Neural crest cell (in vitro differentiated cells): ENCODE data around the gene CD247. TPM values are rescaled to one million over a fixed set of nuclear protein-coding genes. Genes with fewer than 3 reads are reported as not detected.

Source experiments
- DNase-seq: peaks from one replicate; pipeline ENCODE4 v3.0.0; 2021; ENCODE audit warnings: low read depth, mixed read lengths, low spot score
- H3K27ac Mint-ChIP-seq: one replicate; pipeline ENCODE4 v1.8.0; 2021; ENCODE audit warnings: mild to moderate bottlenecking, mixed read lengths; ENCODE audit not compliant: unreplicated experiment
- H3K27me3 Mint-ChIP-seq: 2 replicates; pipeline ENCODE4 v1.8.0; 2021; ENCODE audit warnings: low read depth, mild to moderate bottlenecking, mixed read lengths
- H3K36me3 Mint-ChIP-seq: 2 replicates; pipeline ENCODE4 v1.8.0; 2021; ENCODE audit warnings: low read depth, mild to moderate bottlenecking, mixed read lengths
- H3K4me1 Mint-ChIP-seq: 2 replicates; pipeline ENCODE4 v1.8.0; 2021; ENCODE audit warnings: mixed read lengths
- H3K4me3 Mint-ChIP-seq: one replicate; pipeline ENCODE4 v1.8.0; 2021; ENCODE audit warnings: mild to moderate bottlenecking, mixed read lengths
- H3K9me3 Mint-ChIP-seq: 2 replicates; pipeline ENCODE4 v1.8.0; 2021; ENCODE audit warnings: mixed read lengths
- total RNA-seq: library from RNA; stranded (reverse); gene quantifications from 2 replicates; pipeline ENCODE4 v1.2.1, GENCODE V29; 2021
- TF ChIP-seq, protein P1 (sequence below): fragments of 200-600 bp; sonication (generic); conservative IDR thresholded peaks from 2 replicates; pipeline ENCODE4 v1.5.0; 2021; ENCODE audit warnings: antibody characterized with exemption, mild to moderate bottlenecking

Gene CD247
- total RNA-seq, 1 donor from 2014 or later, result 3.9 TPM

DNA sequence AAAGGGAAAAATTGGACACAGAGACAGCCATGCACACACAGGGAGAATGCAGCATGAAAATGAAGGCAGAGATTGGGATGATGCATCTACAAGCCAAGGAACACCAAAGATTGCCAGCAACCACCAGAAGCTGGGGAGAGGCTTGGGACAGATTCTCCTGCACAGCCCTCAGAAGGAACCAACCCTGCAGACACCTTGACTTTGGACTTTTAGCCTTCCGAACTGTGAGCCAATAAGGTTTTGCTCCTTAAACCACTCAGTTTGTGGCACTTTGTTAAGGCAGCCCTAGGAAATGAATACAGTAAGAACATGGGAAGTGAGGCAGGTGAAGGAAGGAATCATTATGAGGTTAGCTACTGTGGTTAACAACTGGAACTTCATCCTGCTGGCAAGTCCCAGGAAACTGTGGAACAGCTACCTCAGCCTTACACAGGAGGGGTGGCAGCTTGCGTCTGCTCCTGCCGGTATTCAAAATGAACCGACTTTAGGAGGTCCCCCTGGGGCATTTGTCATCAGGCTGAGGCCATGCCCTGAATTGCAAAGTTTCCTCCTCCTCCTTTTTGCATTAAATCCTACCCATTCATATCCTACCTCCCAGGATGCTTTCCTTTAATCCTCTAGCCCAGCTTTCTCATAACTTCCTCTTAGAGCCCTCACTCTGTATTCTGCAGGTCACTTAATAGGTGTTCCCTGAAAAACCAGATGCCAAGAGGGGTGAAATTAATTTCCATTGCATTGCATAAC, 15.4 kb downstream of the CD247 start:
- H3K27ac Mint-ChIP-seq, result no peak overlapping the region
- TF ChIP-seq, protein P1, sequence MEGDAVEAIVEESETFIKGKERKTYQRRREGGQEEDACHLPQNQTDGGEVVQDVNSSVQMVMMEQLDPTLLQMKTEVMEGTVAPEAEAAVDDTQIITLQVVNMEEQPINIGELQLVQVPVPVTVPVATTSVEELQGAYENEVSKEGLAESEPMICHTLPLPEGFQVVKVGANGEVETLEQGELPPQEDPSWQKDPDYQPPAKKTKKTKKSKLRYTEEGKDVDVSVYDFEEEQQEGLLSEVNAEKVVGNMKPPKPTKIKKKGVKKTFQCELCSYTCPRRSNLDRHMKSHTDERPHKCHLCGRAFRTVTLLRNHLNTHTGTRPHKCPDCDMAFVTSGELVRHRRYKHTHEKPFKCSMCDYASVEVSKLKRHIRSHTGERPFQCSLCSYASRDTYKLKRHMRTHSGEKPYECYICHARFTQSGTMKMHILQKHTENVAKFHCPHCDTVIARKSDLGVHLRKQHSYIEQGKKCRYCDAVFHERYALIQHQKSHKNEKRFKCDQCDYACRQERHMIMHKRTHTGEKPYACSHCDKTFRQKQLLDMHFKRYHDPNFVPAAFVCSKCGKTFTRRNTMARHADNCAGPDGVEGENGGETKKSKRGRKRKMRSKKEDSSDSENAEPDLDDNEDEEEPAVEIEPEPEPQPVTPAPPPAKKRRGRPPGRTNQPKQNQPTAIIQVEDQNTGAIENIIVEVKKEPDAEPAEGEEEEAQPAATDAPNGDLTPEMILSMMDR, result no peak
- H3K36me3 Mint-ChIP-seq, result no peaks in the 10 kb centered on the region
- H3K4me3 Mint-ChIP-seq, result no peak overlapping the region
- no peaks in the 10 kb centered on the region for H3K9me3 Mint-ChIP-seq
- DNase-seq, result no peak
- peaks cover 39% of the 10 kb centered on the region for H3K4me1 Mint-ChIP-seq
- no peaks in the 10 kb centered on the region for H3K27me3 Mint-ChIP-seq

DNA sequence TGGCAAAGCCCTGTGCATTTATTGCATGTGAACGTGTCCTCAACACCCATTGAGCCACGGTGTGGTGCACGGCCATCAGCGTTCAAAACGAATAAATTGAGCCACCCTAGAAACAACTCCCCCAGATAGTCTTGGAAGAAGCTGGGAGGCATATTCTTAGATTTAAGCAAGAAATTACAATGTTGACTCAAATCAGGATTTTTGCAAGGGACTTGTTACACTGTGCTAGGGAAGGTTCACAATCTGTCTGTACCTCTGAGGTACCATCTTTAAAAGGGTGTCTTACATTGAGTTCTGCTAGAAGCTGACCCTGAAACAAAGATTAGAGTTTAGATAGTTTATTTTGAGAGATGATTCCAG, 16.2 kb downstream of the CD247 start:
- Mint-ChIP-seq H3K36me3 (no peaks in the 10 kb centered on the region), H3K27ac (no peak overlapping the region), H3K9me3 (no peaks in the 10 kb centered on the region), H3K4me3 (no peak overlapping the region), H3K4me1 (peaks cover 39% of the 10 kb centered on the region), H3K27me3 (no peaks in the 10 kb centered on the region)
- DNase-seq, result no peak
- TF ChIP-seq, protein P1, result no peak

DNA sequence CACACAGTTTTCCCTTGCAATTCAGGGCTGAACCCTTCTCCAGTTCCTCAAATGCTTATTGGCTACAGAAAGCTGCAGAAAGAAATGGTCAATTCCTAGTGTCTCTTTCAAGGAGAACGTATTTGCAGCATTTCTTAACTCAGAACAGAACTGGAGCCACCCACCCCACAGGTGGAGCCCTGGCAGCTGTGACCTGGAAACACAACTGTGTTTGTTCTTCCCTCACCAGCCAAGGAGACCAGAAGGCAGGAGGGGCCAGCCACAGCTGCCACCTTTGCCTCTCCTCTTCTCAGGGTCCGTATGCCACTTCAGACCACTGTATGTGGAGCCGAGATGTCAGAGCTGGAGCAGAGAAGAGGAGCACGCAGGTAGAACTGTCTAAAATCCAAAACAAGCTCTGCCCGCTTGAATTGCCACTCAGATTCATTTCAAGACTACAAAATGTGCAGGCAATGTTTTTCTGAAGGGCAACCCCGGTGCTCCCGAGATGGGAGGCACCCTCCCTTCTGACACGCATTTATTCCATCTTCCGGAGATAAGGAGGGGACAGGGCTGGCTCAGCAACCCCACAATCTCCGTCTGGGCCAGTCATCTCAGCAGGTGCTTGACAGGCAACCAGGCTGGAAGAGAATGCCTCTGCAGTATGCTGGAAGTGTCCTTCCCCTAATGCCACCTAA, 16.7 kb downstream of the CD247 start:
- Mint-ChIP-seq H3K27me3 (no peaks in the 10 kb centered on the region), H3K4me3 (no peak overlapping the region), H3K36me3 (no peaks in the 10 kb centered on the region), H3K4me1 (peaks cover 42% of the 10 kb centered on the region), H3K9me3 (no peaks in the 10 kb centered on the region), H3K27ac (no peak overlapping the region)
- no peak for DNase-seq
- TF ChIP-seq, protein P1, result no peak

- Mint-ChIP-seq H3K27ac (no peak overlapping the region), H3K36me3 (no peaks in the 10 kb centered on the region), H3K4me3 (no peak overlapping the region), H3K27me3 (no peaks in the 10 kb centered on the region), H3K4me1 (peaks cover 45% of the 10 kb centered on the region), H3K9me3 (no peaks in the 10 kb centered on the region)
- TF ChIP-seq, protein P1, result no peak
- DNase-seq, result no peak
These were observed 18.0 kb downstream of the CD247 start for GRCh38 chr1:167500283-167500860.

GRCh38 chr1:167499664-167500101, 18.6 kb downstream of the CD247 start:
- H3K27me3 Mint-ChIP-seq, result no peaks in the 10 kb centered on the region
- no peaks in the 10 kb centered on the region for H3K36me3 Mint-ChIP-seq
- no peak overlapping the region for H3K27ac Mint-ChIP-seq
- TF ChIP-seq, protein P1, result no peak
- H3K4me1 Mint-ChIP-seq, result peaks cover 38% of the 10 kb centered on the region
- no peaks in the 10 kb centered on the region for H3K9me3 Mint-ChIP-seq
- no peak for DNase-seq
- no peak overlapping the region for H3K4me3 Mint-ChIP-seq
